HG03558 (cell line): ENCODE results near the gene F10.
"Not testable (repeated sequence)": the region's sequence is repeated elsewhere in the genome, so short reads cannot be mapped to it uniquely, and the experiment has no call there.

Source experiments
- ATAC-seq: cut with Tn5 transposase; IDR thresholded peaks from one replicate; pipeline ENCODE4 v1.9.1; 2021; ENCODE audit warnings: moderate number of reproducible peaks; ENCODE audit not compliant: unreplicated experiment; ENCODE audit errors: extremely low read depth

Gene F10

GRCh38 chr13:113098162-113098732, 24.4 kb upstream of the F10 start:
- ATAC-seq: no peak

GRCh38 chr13:113099142-113099541, 23.5 kb upstream of the F10 start:
- ATAC-seq: no peak

- ATAC-seq: not testable (repeated sequence)
These were observed 20.3 kb upstream of the F10 start for GRCh38 chr13:113102302-113102701.

GRCh38 chr13:113102727-113103126, 19.9 kb upstream of the F10 start:
- ATAC-seq: no peak

- no peak for ATAC-seq
These were observed 19.0 kb upstream of the F10 start for GRCh38 chr13:113103646-113104045.

GRCh38 chr13:113105032-113105920, 17.3 kb upstream of the F10 start, which contains the start of gene F7:
TSS of gene F7 (plus strand) at chr13:113105791. CDS start at chr13:113105842, 51 bp downstream.
- no peak for ATAC-seq

GRCh38 chr13:113105921-113106452, 16.6 kb upstream of the F10 start:
- ATAC-seq: no peak

- no peak for ATAC-seq
These were observed 15.8 kb upstream of the F10 start for GRCh38 chr13:113106711-113107351.

- not testable (repeated sequence) for ATAC-seq
These were observed 14.1 kb upstream of the F10 start for GRCh38 chr13:113108521-113108920.

GRCh38 chr13:113109151-113110047, 13.2 kb upstream of the F10 start:
- no peak for ATAC-seq

GRCh38 chr13:113110048-113110851, 12.3 kb upstream of the F10 start:
- no peak for ATAC-seq

GRCh38 chr13:113110852-113111315, 11.7 kb upstream of the F10 start:
- ATAC-seq: no peak

- not testable (repeated sequence) for ATAC-seq
These were observed 10.8 kb upstream of the F10 start for GRCh38 chr13:113111821-113112220.

- not testable (repeated sequence) for ATAC-seq
These were observed 10.1 kb upstream of the F10 start for GRCh38 chr13:113112475-113112874.

- no peak for ATAC-seq
These were observed 9.4 kb upstream of the F10 start for GRCh38 chr13:113112893-113113845.

- ATAC-seq: no peak
These were observed 8.7 kb upstream of the F10 start for GRCh38 chr13:113113846-113114271.

- ATAC-seq: no peak
These were observed 7.9 kb upstream of the F10 start for GRCh38 chr13:113114511-113115362.
